ENCODE measurements around the gene IQCH.

IQCH gene

DNA sequence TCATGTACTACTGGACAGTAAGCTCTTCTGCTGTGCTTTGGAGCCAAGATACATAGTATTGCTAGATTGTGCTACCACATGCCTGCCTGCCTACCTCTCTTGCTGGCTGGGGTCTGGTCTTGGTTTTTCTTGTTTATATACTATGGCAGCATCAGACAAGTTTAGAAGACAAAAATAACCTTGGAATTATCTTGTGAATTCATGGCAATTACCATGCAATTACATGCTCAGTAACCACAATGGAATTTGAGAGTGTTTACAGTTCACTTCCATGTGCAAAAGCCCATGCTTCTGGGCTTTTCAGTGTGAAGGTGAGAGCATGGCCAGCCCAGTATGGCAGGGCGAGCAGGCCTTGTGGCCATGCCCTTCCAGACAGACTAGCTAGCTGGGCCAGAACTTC is 218.4 kb downstream of the IQCH start:
- H3K27ac ChIP-seq (ENCODE audit: low read depth, low read length), result no peak overlapping the region
- no peaks in the 10 kb centered on the region for H3K9me2 ChIP-seq (replicated peaks; ENCODE audit: control insufficient read depth, low read length)
- no peaks in the 10 kb centered on the region for H3K36me3 ChIP-seq (ENCODE audit: control insufficient read depth, low read length)
- no peaks in the 10 kb centered on the region for H3K79me2 ChIP-seq (ENCODE audit: control insufficient read depth, low read length)
- no peaks in the 10 kb centered on the region for H3K9me3 ChIP-seq (ENCODE audit: control insufficient read depth, insufficient read depth, low read length)
- H3K4me3 ChIP-seq (ENCODE audit: low read length), result no peak overlapping the region
- TF ChIP-seq EZH2phosphoT487 (IDR thresholded peaks at IDR 0.05; ENCODE audit: borderline replicate concordance, low read length), result no peak
- no peak for TF ChIP-seq CTCF (IDR thresholded peaks at IDR 0.05; ENCODE audit: low read depth, low read length, poor library complexity, severe bottlenecking)
- H4K20me1 ChIP-seq (ENCODE audit: control insufficient read depth, insufficient read depth, low read depth, low read length), result no peaks in the 10 kb centered on the region
- H3F3A ChIP-seq (ENCODE audit: control insufficient read depth, insufficient read depth), result no peaks in the 10 kb centered on the region
- H3K4me1 ChIP-seq (ENCODE audit: control insufficient read depth, low read length), result no peaks in the 10 kb centered on the region
- no peak overlapping the region for H3K4me2 ChIP-seq (ENCODE audit: low read length)
- H3K27me3 ChIP-seq (ENCODE audit: control insufficient read depth, low read length), result no peaks in the 10 kb centered on the region

DNA sequence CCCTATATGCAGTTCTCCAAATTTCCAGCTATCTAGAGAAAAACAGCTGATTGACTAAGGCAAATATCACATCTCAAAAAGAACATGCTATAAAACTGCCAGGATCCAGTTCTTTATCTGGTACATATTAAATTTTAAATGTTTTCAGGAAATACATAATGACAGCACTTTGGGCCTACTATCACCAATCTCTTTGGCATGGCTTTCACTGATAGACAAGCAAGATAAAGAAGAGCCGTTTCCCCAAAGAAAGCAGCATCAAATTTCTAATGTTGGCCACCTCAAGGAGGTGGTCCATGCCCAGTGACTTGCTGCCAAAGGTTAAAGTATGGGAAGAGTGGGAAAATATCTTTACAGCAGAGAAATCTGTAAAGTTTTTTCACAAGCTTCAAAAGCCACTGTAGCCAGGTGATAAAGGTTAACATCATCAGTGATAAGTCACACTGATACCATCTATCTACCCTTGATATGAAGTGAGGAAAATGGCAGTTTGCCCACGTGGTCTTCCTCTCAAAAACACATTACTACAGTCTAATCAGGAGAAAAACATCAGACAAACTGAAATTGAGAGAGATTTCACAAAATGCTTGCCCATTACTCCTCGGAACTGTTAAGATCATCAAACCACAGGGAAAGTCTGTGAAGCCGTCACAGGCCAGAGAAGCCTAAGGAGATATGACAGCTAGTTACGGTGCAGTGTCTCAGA is 220.0 kb downstream of the IQCH start:
- H3K4me1 ChIP-seq (ENCODE audit: control insufficient read depth, low read length), result no peaks in the 10 kb centered on the region
- H3K27ac ChIP-seq (ENCODE audit: low read depth, low read length), result no peak overlapping the region
- H3K9me3 ChIP-seq (ENCODE audit: control insufficient read depth, insufficient read depth, low read length), result no peaks in the 10 kb centered on the region
- no peaks in the 10 kb centered on the region for H3K9me2 ChIP-seq (replicated peaks; ENCODE audit: control insufficient read depth, low read length)
- no peaks in the 10 kb centered on the region for H4K20me1 ChIP-seq (ENCODE audit: control insufficient read depth, insufficient read depth, low read depth, low read length)
- no peaks in the 10 kb centered on the region for H3K36me3 ChIP-seq (ENCODE audit: control insufficient read depth, low read length)
- H3F3A ChIP-seq (ENCODE audit: control insufficient read depth, insufficient read depth), result no peaks in the 10 kb centered on the region
- no peaks in the 10 kb centered on the region for H3K79me2 ChIP-seq (ENCODE audit: control insufficient read depth, low read length)
- H3K27me3 ChIP-seq (ENCODE audit: control insufficient read depth, low read length), result no peaks in the 10 kb centered on the region
- no peak overlapping the region for H3K4me3 ChIP-seq (ENCODE audit: low read length)
- no peak for TF ChIP-seq CTCF (IDR thresholded peaks at IDR 0.05; ENCODE audit: low read depth, low read length, poor library complexity, severe bottlenecking)
- TF ChIP-seq EZH2phosphoT487 (IDR thresholded peaks at IDR 0.05; ENCODE audit: borderline replicate concordance, low read length), result no peak
- H3K4me2 ChIP-seq (ENCODE audit: low read length), result no peak overlapping the region

- Histone ChIP-seq H3K36me3 (ENCODE audit: control insufficient read depth, low read length) (no peaks in the 10 kb centered on the region), H3K4me2 (ENCODE audit: low read length) (no peak overlapping the region), H3K4me1 (ENCODE audit: control insufficient read depth, low read length) (no peaks in the 10 kb centered on the region), H3K4me3 (ENCODE audit: low read length) (no peak overlapping the region), H3K27me3 (ENCODE audit: control insufficient read depth, low read length) (no peaks in the 10 kb centered on the region), H3K9me3 (ENCODE audit: control insufficient read depth, insufficient read depth, low read length) (no peaks in the 10 kb centered on the region), H3K79me2 (ENCODE audit: control insufficient read depth, low read length) (no peaks in the 10 kb centered on the region), H4K20me1 (ENCODE audit: control insufficient read depth, insufficient read depth, low read depth, low read length) (no peaks in the 10 kb centered on the region), H3K27ac (ENCODE audit: low read depth, low read length) (no peak overlapping the region), H3K9me2 (replicated peaks; ENCODE audit: control insufficient read depth, low read length) (no peaks in the 10 kb centered on the region), H3F3A (ENCODE audit: control insufficient read depth, insufficient read depth) (no peaks in the 10 kb centered on the region)
- TF ChIP-seq EZH2phosphoT487 (IDR thresholded peaks at IDR 0.05; ENCODE audit: borderline replicate concordance, low read length), result no peak
- no peak for TF ChIP-seq CTCF (IDR thresholded peaks at IDR 0.05; ENCODE audit: low read depth, low read length, poor library complexity, severe bottlenecking)
Measured at GRCh38 chr15:67479781-67480505, 225.4 kb downstream of the IQCH start.

Measured in DOHH2 (cell line).